Measurements from ENCODE around the gene OR1F1. TPM values are rescaled to one million over a fixed set of nuclear protein-coding genes. Genes with fewer than 3 reads are reported as not detected.

The OR1F1 gene
- total and polyA plus RNA-seq, 9 of the 15 experiments (the other 6 are each of a cell fraction or from before 2014, with no cell fraction given) = 0.15 to 0.61 (median 0.35) TPM; not detected in 3

- CTCF ChIA-PET (ENCODE audit: low intra/inter-chr PET ratio) = interaction anchor here (0.7 to 1.0 kb wide), 3 partner anchors 21 to 350 kb away, joined by 3 to 9 read pairs (median 5); partner anchors contain the start of gene CLUAP1
- in situ Hi-C loops (cut with MboI) (no loop called here), intact Hi-C loops (cut with micrococcal nuclease) (loop anchor here (2.0 to 10.0 kb wide), 2 partner anchors 16 to 114 kb away; partner anchors contain the start of gene ZNF213)
- Histone ChIP-seq H3K27ac (ENCODE audit: extremely low read depth, low read depth, low read length) (peak overlapping the region; percentile 86), H3K9me3 (replicated peaks; ENCODE audit: control insufficient read depth, insufficient read depth, low read depth, low read length) (no peaks in the 10 kb centered on the region), H3K9ac (ENCODE audit: insufficient read depth in 1 of 2, low read depth in 2 of 2, low read length in 2 of 2) (peak overlapping the region; percentile 78 to 92), H3K9me1 (ENCODE audit: control insufficient read depth, insufficient read depth, low read length) (no peaks in the 10 kb centered on the region), H2AFZ (ENCODE audit: low read depth, low read length) (peak overlapping the region; percentile 76), H3K27me3 (ENCODE audit: control insufficient read depth in 2 of 2, insufficient read depth in 2 of 2, low read length in 2 of 2) (no peaks in the 10 kb centered on the region), H3K4me1 (replicated peaks in 1 of 2; ENCODE audit: control insufficient read depth in 2 of 2, insufficient read depth in 2 of 2, low read length in 2 of 2) (peaks cover 0 to 43% of the 10 kb centered on the region in 2 experiments; a peak in 3 of 5 replicates), H3K79me2 (ENCODE audit: control insufficient read depth, insufficient read depth, low read length) (no peaks in the 10 kb centered on the region), H3K36me3 (ENCODE audit: control insufficient read depth, insufficient read depth, low read length) (no peaks in the 10 kb centered on the region), H3K4me3 (peak overlapping the region; percentile 62), H3K4me2 (ENCODE audit: insufficient read depth, low read length) (peak overlapping the region; percentile 99), H4K20me1 (replicated peaks; ENCODE audit: control insufficient read depth, insufficient read depth, low read length) (peaks cover 4% of the 10 kb centered on the region; the same call in 1 of the 2 replicates)
- FAIRE-seq (peak; percentile 85), DNase-seq (ENCODE audit: extremely low read depth in 1 of 4, low spot score in 3 of 4) (peak; percentile 97), ATAC-seq (peak; percentile 88)
- POLR2A ChIA-PET = interaction anchor here (0.6 to 2.6 kb wide), 15 partner anchors 8 to 468 kb away, joined by 3 to 32 read pairs (median 5); partner anchors contain the start of genes HCFC1R1, KCTD5, THOC6 and ZNF213
- 1% methylated on average over 57 of the region's 62 CpGs for WGBS (ENCODE audit: insufficient coverage, low coverage, missing lambda C conversion rate)
- BruUV-seq (replicated peaks) = TSS peak; percentile 96
- TF ChIP-seq SAFB2 (IDR thresholded peaks at IDR 0.05; ENCODE audit: borderline replicate concordance, low read depth, low read length, severe bottlenecking) (no peak), BCLAF1 (IDR thresholded peaks at IDR 0.05; ENCODE audit: borderline replicate concordance in 1 of 2, control insufficient read depth in 1 of 2, low read depth in 2 of 2, low read length in 1 of 2) (0 out of 4 replicates have a peak, but pooled peaks of 1 of the 2 experiments have one; percentile 32), TRIM28 (IDR thresholded peaks at IDR 0.05) (peak; percentile 72; the same call in 1 of the 2 replicates), VEZF1 (CRISPR knock-in tag; IDR thresholded peaks at IDR 0.05) (peak; percentile 60; the same call in 1 of the 2 replicates), CREM (IDR thresholded peaks at IDR 0.05; ENCODE audit: low read depth) (peak; percentile 52; the same call in 1 of the 2 replicates), ZBTB7A (IDR thresholded peaks at IDR 0.05; ENCODE audit: borderline replicate concordance, control insufficient read depth, low read depth, low read length) (peak; percentile 65), POLR2B (IDR thresholded peaks at IDR 0.05; ENCODE audit: low read depth, partially characterized antibody) (no peak), FUS (optimal IDR thresholded peaks at IDR 0.05; ENCODE audit: low read depth, low read length) (no peak), KDM2B (CRISPR knock-in tag; IDR thresholded peaks at IDR 0.05) (peak; percentile 100), TAF1 (IDR thresholded peaks at IDR 0.05; ENCODE audit: control insufficient read depth, extremely low read depth, insufficient read depth, low read length, severe bottlenecking) (peak; percentile 31)
- TF ChIP-seq, protein P1, sequence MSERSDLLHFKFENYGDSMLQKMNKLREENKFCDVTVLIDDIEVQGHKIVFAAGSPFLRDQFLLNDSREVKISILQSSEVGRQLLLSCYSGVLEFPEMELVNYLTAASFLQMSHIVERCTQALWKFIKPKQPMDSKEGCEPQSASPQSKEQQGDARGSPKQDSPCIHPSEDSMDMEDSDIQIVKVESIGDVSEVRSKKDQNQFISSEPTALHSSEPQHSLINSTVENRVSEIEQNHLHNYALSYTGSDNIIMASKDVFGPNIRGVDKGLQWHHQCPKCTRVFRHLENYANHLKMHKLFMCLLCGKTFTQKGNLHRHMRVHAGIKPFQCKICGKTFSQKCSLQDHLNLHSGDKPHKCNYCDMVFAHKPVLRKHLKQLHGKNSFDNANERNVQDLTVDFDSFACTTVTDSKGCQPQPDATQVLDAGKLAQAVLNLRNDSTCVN (CRISPR knock-in tag; IDR thresholded peaks at IDR 0.05) = no peak
- TF ChIP-seq, protein P2, sequence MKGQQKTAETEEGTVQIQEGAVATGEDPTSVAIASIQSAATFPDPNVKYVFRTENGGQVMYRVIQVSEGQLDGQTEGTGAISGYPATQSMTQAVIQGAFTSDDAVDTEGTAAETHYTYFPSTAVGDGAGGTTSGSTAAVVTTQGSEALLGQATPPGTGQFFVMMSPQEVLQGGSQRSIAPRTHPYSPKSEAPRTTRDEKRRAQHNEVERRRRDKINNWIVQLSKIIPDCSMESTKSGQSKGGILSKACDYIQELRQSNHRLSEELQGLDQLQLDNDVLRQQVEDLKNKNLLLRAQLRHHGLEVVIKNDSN (CRISPR knock-in tag; IDR thresholded peaks at IDR 0.05) = no peak
Observed at GRCh38 chr16:3150346-3151218, 37.4 kb upstream of the OR1F1 start.
